ENCODE results near the gene TGM5.

Gene TGM5

DNA sequence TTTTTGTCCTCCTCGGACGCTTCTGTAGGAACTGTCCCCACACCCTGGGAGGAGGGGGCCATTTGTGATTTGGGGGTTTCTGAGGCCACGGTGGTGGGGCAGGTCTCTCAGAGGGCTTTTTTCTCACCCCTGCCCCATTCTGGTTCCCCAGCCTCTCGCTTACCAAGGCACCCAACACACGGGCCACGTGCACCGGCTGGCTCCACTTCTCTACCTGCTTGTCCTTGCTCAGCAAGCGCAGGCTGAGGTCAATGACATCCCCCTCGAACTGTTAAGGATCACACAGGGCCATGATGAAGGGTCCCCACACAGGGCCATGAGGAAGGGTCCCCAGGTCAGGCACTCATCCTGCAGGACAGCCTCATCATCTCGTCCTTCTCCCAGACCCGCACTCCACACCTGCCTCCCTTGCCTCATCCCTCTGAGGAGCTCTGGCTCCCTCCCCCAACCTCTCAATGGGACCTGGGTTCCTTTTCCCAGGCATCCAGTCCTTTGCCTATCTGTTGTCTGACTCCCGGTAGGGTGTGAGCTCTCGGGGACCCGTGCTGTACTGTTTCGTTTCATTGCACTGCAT is 56.5 kb downstream of the TGM5 start:
- no peaks in the 10 kb centered on the region for H4K20me1 ChIP-seq (ENCODE audit: low read depth, low read length)
- H3K4me3 ChIP-seq (ENCODE audit: insufficient read depth, low read length, poor library complexity, severe bottlenecking) = no peak overlapping the region
- H3K79me2 ChIP-seq (ENCODE audit: insufficient read depth, low read length) = no peaks in the 10 kb centered on the region
- H3K4me2 ChIP-seq (ENCODE audit: low read depth, low read length, poor library complexity, severe bottlenecking) = no peak overlapping the region
- no peaks in the 10 kb centered on the region for H3K27me3 ChIP-seq (ENCODE audit: low read length)
- no peak overlapping the region for H3K9ac ChIP-seq (ENCODE audit: low read length)
- no peaks in the 10 kb centered on the region for H3F3A ChIP-seq (ENCODE audit: insufficient read depth)
- H3K9me3 ChIP-seq (ENCODE audit: insufficient read depth, low read length) = no peaks in the 10 kb centered on the region
- H3K9me2 ChIP-seq (replicated peaks; ENCODE audit: insufficient read depth, low read length) = no peaks in the 10 kb centered on the region
- TF ChIP-seq, protein P1, sequence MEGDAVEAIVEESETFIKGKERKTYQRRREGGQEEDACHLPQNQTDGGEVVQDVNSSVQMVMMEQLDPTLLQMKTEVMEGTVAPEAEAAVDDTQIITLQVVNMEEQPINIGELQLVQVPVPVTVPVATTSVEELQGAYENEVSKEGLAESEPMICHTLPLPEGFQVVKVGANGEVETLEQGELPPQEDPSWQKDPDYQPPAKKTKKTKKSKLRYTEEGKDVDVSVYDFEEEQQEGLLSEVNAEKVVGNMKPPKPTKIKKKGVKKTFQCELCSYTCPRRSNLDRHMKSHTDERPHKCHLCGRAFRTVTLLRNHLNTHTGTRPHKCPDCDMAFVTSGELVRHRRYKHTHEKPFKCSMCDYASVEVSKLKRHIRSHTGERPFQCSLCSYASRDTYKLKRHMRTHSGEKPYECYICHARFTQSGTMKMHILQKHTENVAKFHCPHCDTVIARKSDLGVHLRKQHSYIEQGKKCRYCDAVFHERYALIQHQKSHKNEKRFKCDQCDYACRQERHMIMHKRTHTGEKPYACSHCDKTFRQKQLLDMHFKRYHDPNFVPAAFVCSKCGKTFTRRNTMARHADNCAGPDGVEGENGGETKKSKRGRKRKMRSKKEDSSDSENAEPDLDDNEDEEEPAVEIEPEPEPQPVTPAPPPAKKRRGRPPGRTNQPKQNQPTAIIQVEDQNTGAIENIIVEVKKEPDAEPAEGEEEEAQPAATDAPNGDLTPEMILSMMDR (IDR thresholded peaks at IDR 0.05; ENCODE audit: insufficient read depth, low read length, poor library complexity, severe bottlenecking) = no peak
- no peak for TF ChIP-seq EZH2phosphoT487 (conservative IDR thresholded peaks at IDR 0.05; ENCODE audit: low read length)
- no peak overlapping the region for H2AFZ ChIP-seq (ENCODE audit: low read depth, low read length, severe bottlenecking)
- H3K36me3 ChIP-seq (ENCODE audit: low read length) = no peaks in the 10 kb centered on the region
- no peak overlapping the region for H3K27ac ChIP-seq (ENCODE audit: low read depth, low read length)

DNA sequence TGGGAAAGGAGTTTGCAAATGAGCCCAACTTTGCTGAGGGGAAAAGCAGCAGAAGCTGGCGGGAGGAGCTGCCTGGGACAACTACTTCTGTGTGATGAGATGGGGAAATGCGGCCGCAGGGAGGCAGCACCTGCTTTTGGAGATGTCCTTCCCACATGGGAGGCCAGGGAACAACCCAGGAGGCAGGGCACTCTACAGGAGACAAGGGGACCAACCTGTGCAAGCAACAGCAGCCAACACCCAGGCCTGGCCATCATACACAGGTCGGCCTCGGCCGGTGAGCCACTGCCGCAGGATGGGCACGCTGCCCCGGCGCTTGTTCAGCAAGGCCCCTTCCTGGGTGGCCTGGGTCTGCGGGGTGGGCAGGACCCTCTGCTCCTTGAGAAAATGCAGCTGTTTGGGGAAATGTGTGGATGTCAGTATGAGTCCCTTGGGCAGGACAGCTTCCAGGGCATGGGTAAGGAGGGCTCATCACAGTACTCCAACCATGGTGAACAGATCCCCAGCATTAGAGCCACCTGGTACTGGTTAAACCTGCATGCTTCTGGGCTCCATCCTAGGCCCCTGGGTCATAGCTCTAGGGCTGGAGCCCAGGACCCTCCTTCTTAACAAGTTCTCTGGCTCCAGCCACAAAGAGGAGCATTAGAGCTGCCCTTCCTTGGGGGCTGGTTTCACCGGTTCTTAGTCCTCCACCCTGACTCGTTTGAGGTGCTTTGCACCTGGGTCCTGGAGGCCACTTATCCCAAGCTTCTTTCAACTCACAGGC is 57.5 kb downstream of the TGM5 start:
- no peak overlapping the region for H2AFZ ChIP-seq (ENCODE audit: low read depth, low read length, severe bottlenecking)
- no peaks in the 10 kb centered on the region for H3K9me3 ChIP-seq (ENCODE audit: insufficient read depth, low read length)
- TF ChIP-seq EZH2phosphoT487 (conservative IDR thresholded peaks at IDR 0.05; ENCODE audit: low read length) = no peak
- TF ChIP-seq, protein P1 (IDR thresholded peaks at IDR 0.05; ENCODE audit: insufficient read depth, low read length, poor library complexity, severe bottlenecking) = no peak
- no peak overlapping the region for H3K4me3 ChIP-seq (ENCODE audit: insufficient read depth, low read length, poor library complexity, severe bottlenecking)
- H3K9ac ChIP-seq (ENCODE audit: low read length) = no peak overlapping the region
- no peaks in the 10 kb centered on the region for H4K20me1 ChIP-seq (ENCODE audit: low read depth, low read length)
- no peaks in the 10 kb centered on the region for H3K36me3 ChIP-seq (ENCODE audit: low read length)
- H3K9me2 ChIP-seq (replicated peaks; ENCODE audit: insufficient read depth, low read length) = no peaks in the 10 kb centered on the region
- H3K27ac ChIP-seq (ENCODE audit: low read depth, low read length) = no peak overlapping the region
- H3K79me2 ChIP-seq (ENCODE audit: insufficient read depth, low read length) = no peaks in the 10 kb centered on the region
- no peaks in the 10 kb centered on the region for H3F3A ChIP-seq (ENCODE audit: insufficient read depth)
- no peak overlapping the region for H3K4me2 ChIP-seq (ENCODE audit: low read depth, low read length, poor library complexity, severe bottlenecking)
- no peaks in the 10 kb centered on the region for H3K27me3 ChIP-seq (ENCODE audit: low read length)

DNA sequence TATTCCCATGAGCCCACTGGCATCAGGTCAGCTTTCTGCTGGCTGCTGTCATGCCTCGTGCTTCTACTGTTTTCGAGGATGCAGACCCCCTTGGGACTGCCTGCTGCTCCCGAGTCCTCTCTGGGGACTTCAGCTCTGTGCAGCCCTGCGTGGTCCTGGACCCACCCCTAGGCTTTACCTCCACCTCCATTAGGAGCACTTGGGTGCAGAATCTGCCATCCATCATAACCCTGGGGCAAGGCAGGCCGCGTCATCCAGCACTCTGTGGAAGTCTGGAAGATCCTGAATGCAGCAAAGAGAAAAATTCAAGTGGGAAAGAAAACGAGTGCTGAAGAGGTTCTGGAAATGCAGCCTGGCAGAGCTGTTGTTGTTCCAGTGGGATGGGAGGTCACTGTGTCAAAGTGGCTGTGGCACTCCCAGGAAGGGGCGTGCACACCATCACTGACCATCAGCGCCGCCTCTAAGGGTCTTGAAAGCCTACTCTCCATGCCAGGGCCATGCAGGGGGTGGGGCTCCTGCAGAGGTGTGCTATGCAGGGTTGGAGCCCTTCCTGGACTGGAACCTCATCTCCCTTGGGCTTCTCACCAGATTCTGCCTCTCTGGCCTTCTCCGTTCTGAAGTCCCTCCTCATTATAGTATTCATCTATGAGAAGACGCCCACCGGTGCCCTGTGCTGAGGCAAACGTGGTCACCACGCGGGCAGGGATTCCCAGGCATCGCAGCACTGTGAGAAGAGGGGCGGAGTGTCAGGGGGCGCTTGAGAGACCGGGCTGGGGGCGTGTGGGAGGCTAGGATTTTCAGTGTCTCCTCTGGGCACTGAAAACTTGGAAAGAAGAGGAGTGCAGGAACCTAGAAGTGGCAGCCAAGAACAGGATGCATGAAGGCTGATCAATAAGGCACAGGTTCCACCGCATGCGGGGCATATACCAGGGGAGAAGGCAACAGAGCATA is 58.4 kb downstream of the TGM5 start:
- H3K4me2 ChIP-seq (ENCODE audit: low read depth, low read length, poor library complexity, severe bottlenecking) = no peak overlapping the region
- H3K9ac ChIP-seq (ENCODE audit: low read length) = no peak overlapping the region

More for the DNA sequence above, 58.4 kb downstream of the TGM5 start:
- H3K4me3 ChIP-seq (ENCODE audit: insufficient read depth, low read length, poor library complexity, severe bottlenecking) = no peak overlapping the region
- no peak overlapping the region for H3K27ac ChIP-seq (ENCODE audit: low read depth, low read length)
- H3K9me2 ChIP-seq (replicated peaks; ENCODE audit: insufficient read depth, low read length) = no peaks in the 10 kb centered on the region
- H3F3A ChIP-seq (ENCODE audit: insufficient read depth) = no peaks in the 10 kb centered on the region
- H3K36me3 ChIP-seq (ENCODE audit: low read length) = no peaks in the 10 kb centered on the region
- H3K79me2 ChIP-seq (ENCODE audit: insufficient read depth, low read length) = no peaks in the 10 kb centered on the region
- TF ChIP-seq, protein P1 (IDR thresholded peaks at IDR 0.05; ENCODE audit: insufficient read depth, low read length, poor library complexity, severe bottlenecking) = no peak
- TF ChIP-seq EZH2phosphoT487 (conservative IDR thresholded peaks at IDR 0.05; ENCODE audit: low read length) = no peak
- no peaks in the 10 kb centered on the region for H3K27me3 ChIP-seq (ENCODE audit: low read length)
- H2AFZ ChIP-seq (ENCODE audit: low read depth, low read length, severe bottlenecking) = no peak overlapping the region
- no peaks in the 10 kb centered on the region for H4K20me1 ChIP-seq (ENCODE audit: low read depth, low read length)
- H3K9me3 ChIP-seq (ENCODE audit: insufficient read depth, low read length) = no peaks in the 10 kb centered on the region

All from SU-DHL-6 (cell line).